Activated CD4-positive, alpha-beta T cell treated with anti-CD3 and anti-CD28 coated beads, Interleukin-2, amount 10 ng/mL, durations not matched to agents 7 days and 5 days (primary cell): ENCODE data around the gene HOXA11. TPM values are rescaled to one million over a fixed set of nuclear protein-coding genes. Genes with fewer than 3 reads are reported as not detected.
A peak's percentile ranks its signal among the peaks of the same experiment; 100 is the strongest.

Source experiments
- CTCF ChIA-PET: fragments of 350-600 bp; sonication (Branson Sonifier 250); formaldehyde crosslinking; loops from one replicate; lab custom pipeline; 2021; ENCODE audit warnings: antibody characterized with exemption; lab: Charles Lee
- POLR2A ChIA-PET: fragments of 350-600 bp; sonication (Branson Sonifier 250); formaldehyde crosslinking; loops from one replicate; lab custom pipeline; 2021; ENCODE audit warnings: antibody characterized with exemption; lab: Charles Lee
- DNase-seq: peaks from one replicate; pipeline ENCODE4 v3.0.0-alpha.2; 2020
- H3K27ac Mint-ChIP-seq: one replicate; pipeline ENCODE4 v1.8.0; 2021; ENCODE audit warnings: mild to moderate bottlenecking, moderate library complexity, mixed read lengths
- H3K27me3 Mint-ChIP-seq: one replicate; pipeline ENCODE4 v1.8.0; 2021; ENCODE audit warnings: mixed read lengths
- H3K36me3 Mint-ChIP-seq: one replicate; pipeline ENCODE4 v1.8.0; 2021; ENCODE audit warnings: low read depth, mixed read lengths
- H3K4me1 Mint-ChIP-seq: one replicate; pipeline ENCODE4 v1.8.0; 2021; ENCODE audit warnings: mixed read lengths
- H3K4me3 Mint-ChIP-seq: one replicate; pipeline ENCODE4 v1.8.0; 2021; ENCODE audit warnings: mild to moderate bottlenecking, moderate library complexity, mixed read lengths
- H3K9me3 Mint-ChIP-seq: one replicate; pipeline ENCODE4 v1.8.0; 2021; ENCODE audit warnings: mixed read lengths
- total RNA-seq, 2 experiments: library from RNA; stranded (reverse); gene quantifications; one replicate each; pipeline ENCODE4 v1.2.3, GENCODE V29; 2021

Gene HOXA11
- total RNA-seq, 2 experiments from 2014 or later: not detected

DNA sequence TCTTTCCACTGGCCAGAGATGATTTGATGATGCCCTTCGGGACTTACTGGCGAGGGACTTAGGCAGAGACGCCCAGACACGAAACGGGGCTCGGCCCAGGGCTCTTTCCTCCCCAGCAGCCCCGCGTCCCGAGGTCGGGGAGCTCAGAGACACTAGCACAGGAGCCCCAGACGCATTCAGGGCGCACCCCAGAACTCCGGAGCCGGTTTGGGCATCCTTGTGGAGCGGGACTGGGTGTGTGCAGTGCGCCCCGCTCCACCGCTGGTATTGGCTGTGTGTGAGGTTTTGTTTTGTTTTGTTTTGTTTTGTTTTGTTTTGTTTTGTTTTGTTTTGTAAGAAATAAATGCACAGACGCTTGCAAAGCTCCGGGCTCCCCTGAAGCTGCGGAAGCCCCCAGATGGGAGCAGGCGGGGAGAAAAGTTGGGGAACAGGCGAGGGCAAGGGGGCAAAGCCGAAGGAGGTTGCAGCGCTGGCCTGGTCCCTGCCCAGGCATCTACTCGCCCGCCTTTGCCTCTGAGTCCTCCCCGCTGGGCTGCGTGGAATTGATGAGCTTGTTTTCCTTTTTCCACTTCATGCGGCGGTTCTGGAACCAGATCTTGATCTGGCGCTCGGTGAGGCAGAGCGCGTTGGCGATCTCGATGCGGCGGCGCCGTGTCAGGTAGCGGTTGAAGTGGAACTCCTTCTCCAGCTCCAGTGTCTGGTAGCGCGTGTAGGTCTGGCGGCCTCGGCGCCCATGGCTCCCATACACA is 39.7 kb downstream of the HOXA11 start:
- Mint-ChIP-seq H3K9me3 (no peaks in the 10 kb centered on the region), H3K4me1 (peaks cover 7% of the 10 kb centered on the region), H3K27me3 (peaks cover 45% of the 10 kb centered on the region), H3K36me3 (no peaks in the 10 kb centered on the region), H3K4me3 (no peak overlapping the region), H3K27ac (no peak overlapping the region)
- no peak for DNase-seq
- CTCF ChIA-PET: interaction anchor here (1.0 to 2.1 kb wide), 3 partner anchors 14 to 42 kb away, joined by 3 to 5 read pairs (median 3); no protein-coding TSS in a partner anchor
- POLR2A ChIA-PET: no interaction called here

DNA sequence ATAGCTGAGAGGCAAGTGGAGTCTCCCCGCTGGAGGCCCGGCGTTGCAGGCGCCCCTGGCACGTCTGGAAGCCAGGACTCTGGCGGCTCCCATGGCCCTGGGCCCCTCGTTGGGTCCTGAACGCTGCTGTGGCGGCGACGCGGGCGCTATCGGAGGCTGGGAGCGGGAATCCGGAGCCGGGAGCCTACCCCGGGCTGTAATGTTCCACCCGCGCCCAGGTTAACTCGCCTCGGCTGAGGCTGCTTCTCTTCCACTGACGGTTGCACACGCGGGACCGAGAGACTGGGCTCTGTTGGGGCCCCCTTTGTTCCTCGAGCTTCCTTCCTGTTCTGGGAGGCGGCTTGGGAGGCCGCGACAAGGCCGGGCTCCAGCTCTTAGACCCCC is 40.3 kb downstream of the HOXA11 start:
- H3K27ac Mint-ChIP-seq: no peak overlapping the region
- H3K27me3 Mint-ChIP-seq: peaks cover 40% of the 10 kb centered on the region
- H3K9me3 Mint-ChIP-seq: no peaks in the 10 kb centered on the region
- H3K4me3 Mint-ChIP-seq: no peak overlapping the region
- H3K4me1 Mint-ChIP-seq: peaks cover 6% of the 10 kb centered on the region
- CTCF ChIA-PET: interaction anchor here (1.3 to 2.1 kb wide), 2 partner anchors 13 to 16 kb away, joined by 3 to 5 read pairs; no protein-coding TSS in a partner anchor
- H3K36me3 Mint-ChIP-seq: no peaks in the 10 kb centered on the region
- POLR2A ChIA-PET: no interaction called here
- no peak for DNase-seq

DNA sequence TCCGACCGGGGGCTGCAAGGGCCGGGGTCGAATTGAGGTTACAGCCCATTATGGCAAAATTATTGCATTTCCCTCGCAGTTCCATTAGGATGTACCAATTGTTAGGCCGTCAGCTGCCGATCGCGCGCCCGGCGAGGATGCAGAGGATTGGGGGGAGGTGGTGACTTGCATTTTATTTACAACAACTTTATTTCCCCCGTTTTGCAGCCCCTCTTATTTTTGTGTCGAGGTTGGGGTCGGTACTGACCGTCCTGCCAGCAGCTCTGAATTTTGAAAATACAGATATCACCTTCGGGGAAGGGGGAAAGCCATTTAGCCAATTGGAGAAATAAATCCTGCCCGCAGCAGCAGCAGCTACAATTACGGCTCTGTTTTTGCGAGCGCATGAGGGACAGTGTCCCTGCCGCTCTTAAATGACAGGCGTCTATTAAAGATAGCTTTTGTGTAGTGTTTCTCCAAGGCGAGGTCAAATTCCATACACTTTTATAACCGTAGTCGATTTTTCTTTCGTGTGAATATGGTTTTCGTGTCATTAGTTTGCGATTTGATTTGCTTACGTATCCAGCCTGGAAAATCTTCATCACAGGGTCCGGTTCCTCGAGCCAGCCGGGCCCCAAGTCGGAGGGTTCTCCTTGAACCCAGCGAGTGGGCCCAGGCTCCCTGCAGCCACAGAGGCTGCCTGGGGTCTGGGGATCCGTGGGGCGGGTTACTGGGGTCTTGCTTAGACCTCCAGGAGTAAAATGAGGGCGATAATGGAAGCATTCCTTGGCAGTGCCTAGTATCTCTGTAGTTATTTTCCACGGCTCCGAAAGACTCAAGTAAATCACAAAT is 40.9 kb downstream of the HOXA11 start:
- H3K9me3 Mint-ChIP-seq: no peaks in the 10 kb centered on the region
- H3K27me3 Mint-ChIP-seq: peaks cover 35% of the 10 kb centered on the region
- no peaks in the 10 kb centered on the region for H3K36me3 Mint-ChIP-seq
- peaks cover 6% of the 10 kb centered on the region for H3K4me1 Mint-ChIP-seq
- POLR2A ChIA-PET: no interaction called here
- no peak overlapping the region for H3K27ac Mint-ChIP-seq
- CTCF ChIA-PET: interaction anchor here (2.1 kb wide), 1 partner anchor 13 kb away, joined by 5 read pairs; no protein-coding TSS in a partner anchor
- no peak overlapping the region for H3K4me3 Mint-ChIP-seq
- DNase-seq: no peak

- POLR2A ChIA-PET: no interaction called here
- Mint-ChIP-seq H3K4me1 (peaks cover 3% of the 10 kb centered on the region), H3K4me3 (no peak within 1 kb of the TSS), H3K27ac (peak within 1 kb of the TSS; percentile 54), H3K36me3 (no peaks in the 10 kb centered on the region), H3K27me3 (peaks cover 33% of the 10 kb centered on the region), H3K9me3 (no peaks in the 10 kb centered on the region)
- CTCF ChIA-PET: no interaction called here
- DNase-seq: no peak
These were observed 41.7 kb downstream of the HOXA11 start, which contains the start of gene HOXA5 for GRCh38 chr7:27143023-27143949. TSS of gene HOXA5 (minus strand) at chr7:27143681. CDS start at chr7:27143607, 74 bp downstream.

DNA sequence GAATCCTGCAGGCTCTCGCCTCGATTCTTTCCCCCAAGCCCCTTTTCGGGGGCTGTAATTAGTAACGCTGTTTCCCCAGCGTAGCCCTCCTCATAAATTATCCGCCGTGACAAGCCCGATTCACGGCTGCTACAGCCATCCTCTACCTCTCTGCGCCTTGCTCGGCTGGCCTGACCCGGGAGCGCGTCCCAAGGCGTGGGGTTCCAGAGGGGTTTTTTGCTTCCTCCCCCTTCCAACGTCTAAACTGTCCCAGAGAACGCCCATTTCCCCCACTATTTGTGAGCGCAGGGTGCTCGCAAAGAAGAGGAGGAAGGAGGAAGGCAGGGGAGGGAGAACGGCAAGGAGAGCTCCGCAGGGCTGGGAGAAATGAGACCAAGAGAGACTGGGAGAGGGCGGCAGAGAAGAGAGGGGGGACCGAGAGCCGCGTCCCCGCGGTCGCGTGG is 42.4 kb downstream of the HOXA11 start:
- no peaks in the 10 kb centered on the region for H3K9me3 Mint-ChIP-seq
- H3K27me3 Mint-ChIP-seq: peaks cover 32% of the 10 kb centered on the region
- peak overlapping the region; percentile 54 for H3K27ac Mint-ChIP-seq
- no peaks in the 10 kb centered on the region for H3K36me3 Mint-ChIP-seq
- H3K4me1 Mint-ChIP-seq: no peaks in the 10 kb centered on the region
- DNase-seq: no peak
- H3K4me3 Mint-ChIP-seq: no peak overlapping the region
- ChIA-PET POLR2A (no interaction called here), CTCF (no interaction called here)

- Mint-ChIP-seq H3K27ac (no peak overlapping the region), H3K27me3 (peaks cover 32% of the 10 kb centered on the region), H3K36me3 (no peaks in the 10 kb centered on the region), H3K9me3 (no peaks in the 10 kb centered on the region), H3K4me1 (no peaks in the 10 kb centered on the region), H3K4me3 (no peak overlapping the region)
- POLR2A ChIA-PET: no interaction called here
- DNase-seq: no peak
- CTCF ChIA-PET: no interaction called here
These were observed 43.0 kb downstream of the HOXA11 start for GRCh38 chr7:27141923-27142579.

- Mint-ChIP-seq H3K27me3 (peaks cover 32% of the 10 kb centered on the region), H3K36me3 (no peaks in the 10 kb centered on the region), H3K27ac (no peak overlapping the region), H3K4me1 (no peaks in the 10 kb centered on the region), H3K9me3 (no peaks in the 10 kb centered on the region), H3K4me3 (no peak overlapping the region)
- DNase-seq: no peak
- ChIA-PET POLR2A (no interaction called here), CTCF (interaction anchor here (0.7 to 1.2 kb wide), 2 partner anchors 9 to 41 kb away, joined by 4 to 6 read pairs; no protein-coding TSS in a partner anchor)
These were observed 43.7 kb downstream of the HOXA11 start for GRCh38 chr7:27141137-27141922.

- no peak overlapping the region for H3K4me3 Mint-ChIP-seq
- no peaks in the 10 kb centered on the region for H3K36me3 Mint-ChIP-seq
- H3K27ac Mint-ChIP-seq: no peak overlapping the region
- no peak for DNase-seq
- peaks cover 38% of the 10 kb centered on the region for H3K27me3 Mint-ChIP-seq
- H3K9me3 Mint-ChIP-seq: no peaks in the 10 kb centered on the region
- ChIA-PET CTCF (interaction anchor here (1.2 kb wide), 1 partner anchor 10 kb away, joined by 6 read pairs; no protein-coding TSS in a partner anchor), POLR2A (no interaction called here)
- peaks cover 6% of the 10 kb centered on the region for H3K4me1 Mint-ChIP-seq
These were observed 44.7 kb downstream of the HOXA11 start for GRCh38 chr7:27140126-27140857.

DNA sequence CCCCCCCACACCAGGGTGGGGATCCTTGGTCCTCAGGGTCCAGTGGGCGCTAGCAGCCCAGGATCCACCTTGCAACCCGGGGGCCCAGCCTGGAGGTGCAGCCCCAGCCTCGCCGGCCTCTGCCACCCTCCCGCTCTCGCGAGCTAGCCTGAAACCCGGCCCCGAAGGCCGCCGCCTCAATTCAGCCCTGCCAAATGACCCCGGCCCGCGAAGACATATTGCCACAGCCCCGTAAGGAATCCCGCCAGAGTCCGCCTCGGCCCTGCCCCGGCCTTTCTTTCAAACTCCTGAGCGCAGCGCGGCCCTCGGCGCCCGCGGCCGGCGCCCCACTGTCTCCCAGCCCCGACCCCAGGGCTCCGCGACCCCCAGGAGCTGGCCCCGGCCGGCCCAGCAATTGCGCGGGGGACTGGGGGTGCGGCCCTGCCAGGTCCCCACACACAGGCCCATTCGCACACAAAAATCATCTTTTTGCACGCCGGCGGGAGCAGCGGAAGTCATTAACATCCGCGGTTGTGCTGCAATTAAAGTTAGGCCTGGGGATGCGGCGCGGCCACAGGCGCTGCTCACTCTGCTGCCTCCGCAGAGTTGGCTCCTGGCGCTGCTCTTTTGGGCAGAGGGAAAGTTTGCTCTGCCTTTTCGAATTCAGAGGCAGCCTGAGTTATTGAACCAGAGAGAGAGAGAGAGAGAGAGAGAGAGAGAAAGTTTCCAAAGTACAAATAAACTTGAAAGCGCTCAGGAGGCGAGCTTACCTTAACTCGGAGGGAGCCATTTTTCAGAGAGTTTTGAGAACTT is 45.5 kb downstream of the HOXA11 start:
- ChIA-PET POLR2A (no interaction called here), CTCF (interaction anchor here (1.2 kb wide), 1 partner anchor 11 kb away, joined by 6 read pairs; no protein-coding TSS in a partner anchor)
- Mint-ChIP-seq H3K4me3 (no peak overlapping the region), H3K27me3 (peaks cover 46% of the 10 kb centered on the region), H3K36me3 (no peaks in the 10 kb centered on the region), H3K4me1 (peaks cover 13% of the 10 kb centered on the region), H3K9me3 (no peaks in the 10 kb centered on the region), H3K27ac (no peak overlapping the region)
- no peak for DNase-seq

DNA sequence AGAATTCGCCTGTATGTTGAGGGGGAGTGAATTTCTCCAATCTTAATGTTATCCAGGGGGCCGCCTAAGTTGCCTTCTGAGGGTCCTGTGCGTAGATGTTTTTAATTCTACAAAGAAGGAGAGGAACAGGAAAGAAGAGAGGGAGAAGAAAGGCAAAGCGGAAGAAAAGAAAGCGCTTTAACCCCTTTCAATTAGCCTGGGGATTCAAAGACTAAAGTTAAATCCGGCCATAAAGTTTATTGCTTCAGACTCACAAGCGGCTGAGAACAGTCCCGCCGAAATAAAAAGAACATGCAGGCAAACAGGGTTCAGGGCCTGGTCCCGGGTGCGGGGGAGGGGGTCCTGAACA is 46.1 kb downstream of the HOXA11 start:
- POLR2A ChIA-PET: no interaction called here
- Mint-ChIP-seq H3K4me1 (peaks cover 19% of the 10 kb centered on the region), H3K36me3 (no peaks in the 10 kb centered on the region), H3K27ac (no peak overlapping the region), H3K27me3 (peaks cover 52% of the 10 kb centered on the region), H3K4me3 (no peak overlapping the region), H3K9me3 (no peaks in the 10 kb centered on the region)
- no peak for DNase-seq
- CTCF ChIA-PET: no interaction called here
